ENCODE measurements around the gene PROC.
"Not testable (repeated sequence)": the region's sequence is repeated elsewhere in the genome, so short reads cannot be mapped to it uniquely, and the experiment has no call there.

The PROC gene

DNA sequence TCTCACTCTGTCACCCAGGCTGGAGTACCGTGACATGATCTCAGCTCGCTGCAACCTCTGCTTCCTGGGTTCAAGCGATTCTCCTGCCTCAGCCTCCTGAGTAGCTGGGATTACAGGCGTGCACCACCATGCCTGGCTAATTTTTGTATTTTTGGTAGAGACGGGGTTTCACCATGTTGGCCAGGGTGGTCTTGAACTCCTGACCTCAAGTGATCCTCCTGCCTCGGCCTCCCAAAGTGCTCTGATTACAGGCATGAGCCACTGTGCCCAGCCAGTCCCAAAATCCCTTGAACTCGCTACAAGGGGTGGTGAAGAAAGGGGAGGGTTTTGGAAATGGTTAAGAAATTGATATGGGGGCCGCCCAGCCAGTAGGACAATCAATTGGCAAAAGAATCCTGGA is 34.2 kb downstream of the PROC start:
- intact Hi-C loops (cut with DNase I); DNase-seq: not testable (repeated sequence)

DNA sequence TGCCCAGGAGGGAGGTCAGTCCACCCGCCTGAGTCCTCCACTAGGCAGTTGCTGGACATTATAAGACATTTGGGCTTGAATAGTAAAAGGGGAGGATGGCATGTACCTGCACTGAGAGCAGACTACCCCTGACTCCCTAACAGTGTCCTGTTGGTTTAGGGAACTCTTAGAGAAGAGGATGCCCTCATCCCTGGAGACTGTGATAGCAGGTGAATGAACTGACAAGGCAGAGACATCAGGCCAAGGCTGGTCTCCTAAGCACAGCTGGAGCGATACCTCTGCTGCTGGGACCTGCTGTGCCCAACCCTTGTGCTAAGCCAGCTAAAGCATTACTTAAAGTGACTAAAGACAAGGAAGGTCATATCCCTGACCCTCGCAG is 34.8 kb downstream of the PROC start:
- no peak for DNase-seq
- intact Hi-C loops (cut with DNase I) = no loop called here

DNA sequence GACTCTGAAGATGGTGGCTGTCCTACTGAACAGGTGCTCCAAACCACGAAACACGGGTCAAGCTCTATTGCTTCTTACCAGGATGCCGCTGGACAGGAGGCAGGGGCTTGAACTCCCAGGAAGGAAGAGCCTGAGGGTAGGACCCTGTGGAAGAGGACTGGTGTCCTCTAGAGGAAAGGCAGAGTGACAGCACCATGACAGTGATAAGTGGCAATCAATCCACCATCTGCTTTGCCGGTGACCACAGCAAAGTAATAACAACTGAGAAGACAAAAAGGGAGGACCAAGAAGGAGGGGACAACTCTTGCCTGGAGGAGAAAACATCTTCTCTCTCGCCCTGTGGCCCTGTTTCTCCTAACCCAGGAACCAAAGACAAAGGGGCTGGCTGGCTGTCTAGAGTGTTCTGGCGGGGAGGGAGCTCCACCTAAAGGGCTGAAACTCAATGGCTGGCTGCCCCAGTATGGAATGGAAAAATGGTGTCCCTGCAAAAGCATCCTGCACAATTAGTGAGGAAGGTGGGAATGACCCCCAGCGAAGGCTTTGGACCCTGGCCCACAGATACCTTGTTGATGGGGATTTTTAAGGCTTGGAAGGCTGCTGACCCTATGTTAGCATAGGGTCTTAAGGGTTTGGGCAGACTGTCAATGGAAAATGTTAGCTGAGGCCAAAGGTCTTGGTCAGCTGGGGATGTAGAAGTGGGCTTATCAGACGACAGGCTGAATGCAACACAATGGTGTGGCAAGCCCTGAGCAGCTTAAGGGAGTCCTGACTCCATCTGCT is 35.4 kb downstream of the PROC start:
- no peak for DNase-seq
- intact Hi-C loops (cut with DNase I) = no loop called here

DNA sequence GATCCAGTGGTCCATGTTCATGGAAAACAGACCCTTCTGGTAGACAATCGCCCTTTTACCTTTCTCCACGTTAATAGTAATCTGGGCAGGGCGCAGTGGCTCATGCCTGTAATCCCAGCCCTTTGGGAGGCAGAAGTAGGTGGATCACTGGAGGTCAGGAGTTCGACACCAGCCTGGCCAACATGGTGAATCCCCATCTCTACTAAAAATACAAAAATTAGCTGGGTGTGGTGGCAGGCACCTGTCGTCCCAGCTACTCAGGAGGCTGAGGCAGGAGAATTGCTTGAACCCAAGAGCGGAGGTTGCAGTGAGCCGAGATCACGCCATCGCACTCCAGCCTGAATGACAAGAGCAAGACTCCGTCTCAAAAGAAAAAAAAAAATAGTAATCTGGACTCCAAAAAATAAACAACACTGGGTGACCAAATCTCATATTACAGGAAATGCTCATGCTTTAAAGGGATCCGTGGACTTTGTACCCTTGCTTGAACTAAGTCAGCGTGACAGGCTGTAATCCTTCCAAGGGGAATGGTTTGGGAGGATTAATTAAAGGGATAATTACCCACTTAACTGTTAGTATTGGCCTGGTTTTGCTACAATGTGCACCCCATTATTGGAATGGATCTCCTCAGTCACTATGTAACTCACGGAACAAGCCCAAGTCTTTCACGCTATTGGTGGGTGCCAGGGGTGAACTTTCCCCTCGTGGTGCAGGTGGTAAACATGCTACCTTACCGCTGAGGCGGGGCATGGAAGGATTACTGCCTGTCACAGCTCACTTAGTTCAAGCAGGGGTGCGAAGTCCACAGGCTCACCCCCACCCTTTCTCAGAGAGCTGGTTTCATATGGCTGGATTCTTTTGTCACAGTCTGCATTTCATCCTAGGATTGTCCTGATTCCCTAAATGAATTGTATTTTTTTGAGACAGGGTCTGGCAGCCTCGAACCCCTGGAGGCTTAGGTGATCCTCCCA is 36.7 kb downstream of the PROC start:
- intact Hi-C loops (cut with DNase I) = no loop called here
- no peak for DNase-seq

DNA sequence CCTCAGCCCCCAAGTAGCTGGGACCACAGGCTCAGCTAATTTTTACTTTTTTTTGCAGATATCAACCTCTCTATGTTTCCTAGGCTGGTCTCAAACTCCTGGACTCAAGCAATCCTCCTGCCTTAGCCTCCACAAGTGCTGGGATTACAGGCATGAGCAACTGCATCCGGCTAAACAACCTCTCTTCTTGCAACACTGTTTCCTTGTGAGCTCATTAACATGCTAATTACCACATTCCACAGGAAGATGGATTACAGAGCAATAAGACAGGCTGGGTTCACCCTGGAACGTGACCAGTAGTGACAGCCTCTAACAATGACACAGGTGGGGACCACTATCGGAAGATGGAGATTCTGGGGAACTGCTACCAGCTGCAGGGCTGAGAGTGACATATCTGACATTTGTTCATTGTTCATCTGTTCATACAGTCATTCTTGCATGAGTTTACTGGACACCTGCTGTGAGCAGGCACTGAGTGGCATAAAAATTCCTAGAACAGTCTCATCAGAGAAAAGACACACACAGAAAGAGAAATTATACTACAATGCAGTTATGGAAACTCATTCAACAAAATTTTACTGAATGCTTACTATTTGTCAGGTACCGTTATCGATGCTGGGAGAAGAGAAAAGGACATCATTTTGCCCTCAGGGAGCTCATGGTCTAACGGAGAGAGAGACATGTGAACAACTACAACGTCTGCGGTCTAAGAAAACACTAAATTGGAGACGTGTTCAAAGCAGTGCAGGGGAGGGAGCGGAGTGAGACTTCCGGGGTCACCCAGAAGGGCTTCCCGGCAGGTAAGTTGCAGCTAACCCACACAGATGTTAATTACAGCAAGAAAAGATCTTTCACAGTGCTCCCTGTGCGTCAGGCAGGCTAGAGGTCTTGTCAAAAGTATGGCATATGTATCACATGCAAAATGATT is 37.6 kb downstream of the PROC start:
- DNase-seq = no peak
- intact Hi-C loops (cut with DNase I) = no loop called here

DNA sequence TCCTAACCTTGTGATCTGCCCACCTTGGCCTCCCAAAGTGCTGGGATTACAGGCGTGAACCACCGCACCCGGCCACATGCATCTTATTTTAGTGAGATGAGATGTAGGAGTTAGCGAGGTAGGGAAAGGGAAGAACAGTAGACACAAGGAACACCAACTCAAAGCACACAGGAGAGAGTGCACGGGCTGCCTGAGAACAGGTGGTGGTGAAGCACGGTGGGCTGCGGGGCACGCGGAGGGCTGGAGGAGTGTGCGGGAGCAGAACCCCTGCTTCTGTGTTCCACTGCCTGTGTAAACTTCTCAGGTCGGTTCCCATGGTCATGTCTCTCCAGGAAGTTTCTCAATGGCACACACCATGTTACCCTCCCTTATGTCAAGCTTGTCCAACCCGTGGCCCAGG is 38.7 kb downstream of the PROC start:
- no peak for DNase-seq
- intact Hi-C loops (cut with DNase I) = no loop called here

DNA sequence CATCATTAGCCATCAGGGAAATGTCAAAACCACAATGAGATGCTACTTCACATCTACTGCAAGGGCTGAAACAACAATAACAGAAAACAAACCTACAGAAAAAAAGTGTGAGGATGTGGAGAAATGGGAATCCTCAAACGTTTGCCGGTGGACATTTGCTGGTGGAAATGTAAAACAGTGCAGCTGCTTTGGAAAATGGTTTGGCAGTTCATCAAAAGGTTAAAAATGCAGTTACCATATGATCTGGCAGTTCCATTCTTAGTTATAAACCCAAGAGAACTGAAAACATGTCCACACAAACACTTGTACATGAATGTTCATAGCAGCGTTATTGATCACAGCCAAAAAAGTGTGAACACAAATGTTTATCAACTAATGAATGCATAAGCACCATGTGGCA is 44.2 kb downstream of the PROC start:
- intact Hi-C loops (cut with DNase I) = no loop called here
- DNase-seq = no peak

DNA sequence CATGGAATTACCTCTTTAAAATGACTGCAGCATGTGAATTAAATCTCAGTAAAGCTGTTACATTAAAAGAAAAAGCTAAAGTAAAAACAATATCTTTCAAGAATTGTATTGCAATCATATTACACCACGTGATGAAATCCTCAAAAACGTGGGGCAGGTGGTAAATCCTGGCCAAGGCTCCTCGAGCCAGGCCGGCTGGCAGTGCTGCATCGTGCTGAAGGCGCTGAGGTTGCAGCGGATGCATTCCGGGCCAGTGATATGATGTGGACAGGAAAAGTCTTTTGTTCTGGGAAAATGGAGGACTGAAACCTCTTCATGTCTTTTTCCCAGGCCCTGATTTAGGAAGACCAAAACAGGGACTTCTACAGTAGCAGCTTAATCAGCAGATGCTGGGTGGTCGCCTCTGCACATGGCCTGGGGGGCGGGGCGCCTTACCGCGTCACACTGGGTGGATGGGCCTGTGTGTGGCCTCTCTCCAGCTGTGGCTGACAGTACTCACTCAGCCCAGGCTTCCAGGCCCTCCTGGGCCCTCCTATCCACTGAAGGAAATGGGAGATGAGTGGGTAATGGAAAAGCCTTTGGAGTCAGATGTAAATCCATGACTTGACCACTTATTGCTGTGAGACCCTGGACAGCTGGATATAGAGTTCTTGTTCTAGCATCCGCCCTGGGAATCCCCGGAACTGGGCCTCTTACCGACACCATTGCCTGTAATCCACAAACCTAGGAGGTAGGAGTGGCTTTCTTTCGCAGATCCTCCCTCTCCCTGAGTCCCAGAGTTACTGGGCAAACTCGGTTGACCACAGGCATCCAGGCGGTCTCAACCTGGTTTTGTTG is 45.1 kb downstream of the PROC start:
- intact Hi-C loops (cut with DNase I) = no loop called here
- DNase-seq = no peak

DNA sequence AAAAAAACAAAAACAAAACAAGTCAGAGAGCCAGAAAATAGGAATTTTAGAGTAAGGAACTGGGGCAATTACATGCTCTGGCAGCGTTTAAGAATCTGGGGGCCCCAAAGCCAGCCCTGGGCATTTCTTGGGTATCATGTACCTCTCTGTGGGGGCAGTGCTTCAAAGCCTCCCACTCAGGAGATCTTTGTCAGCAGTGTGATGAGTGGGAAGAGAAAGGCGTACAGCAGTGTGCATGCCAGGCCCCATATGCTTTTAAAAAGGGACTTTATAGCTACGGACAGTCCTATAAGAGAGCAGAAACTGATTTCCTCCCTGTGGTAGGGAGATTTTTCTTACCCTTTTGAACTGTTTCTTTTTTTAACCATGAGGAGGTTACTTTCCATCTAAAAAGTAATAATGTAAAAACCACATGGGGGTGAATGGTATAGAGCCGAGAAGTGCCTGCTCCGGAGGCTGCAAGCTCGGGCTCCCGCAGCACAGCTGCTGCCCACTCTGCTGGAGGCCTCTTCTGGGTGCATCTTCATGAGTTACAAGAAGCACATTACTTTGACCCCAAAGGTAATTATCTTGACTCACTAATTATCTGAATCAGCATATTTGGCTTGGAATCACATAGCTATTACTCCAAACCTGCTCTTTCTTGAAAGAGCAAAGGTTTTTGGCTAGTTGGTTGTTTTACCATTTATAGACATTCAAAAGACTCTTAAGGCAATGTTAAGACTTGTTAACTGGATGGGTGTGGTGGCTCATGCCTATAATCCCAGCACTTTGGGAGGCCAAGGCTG is 46.4 kb downstream of the PROC start:
- no peak for DNase-seq
- intact Hi-C loops (cut with DNase I) = no loop called here

DNA sequence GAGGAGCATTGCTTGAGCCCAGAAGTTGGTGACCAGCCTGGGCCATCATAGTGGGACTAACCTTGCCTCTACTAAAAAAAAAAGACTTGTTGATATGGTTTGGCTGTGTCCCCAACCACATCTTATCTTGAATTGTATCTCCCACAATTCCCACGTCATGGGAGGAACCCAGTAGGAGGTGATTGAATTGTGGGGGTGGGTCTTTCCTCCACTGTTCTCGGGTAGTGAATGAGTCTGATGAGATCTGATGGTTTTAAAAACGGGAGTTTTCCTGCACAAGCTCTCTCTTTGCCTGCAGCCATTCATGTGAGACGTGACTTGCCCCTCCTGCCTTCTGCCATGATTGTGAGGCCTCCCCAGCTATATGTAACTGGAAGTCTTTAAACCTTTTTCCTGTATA is 47.0 kb downstream of the PROC start:
- intact Hi-C loops (cut with DNase I) = no loop called here
- DNase-seq = no peak

DNA sequence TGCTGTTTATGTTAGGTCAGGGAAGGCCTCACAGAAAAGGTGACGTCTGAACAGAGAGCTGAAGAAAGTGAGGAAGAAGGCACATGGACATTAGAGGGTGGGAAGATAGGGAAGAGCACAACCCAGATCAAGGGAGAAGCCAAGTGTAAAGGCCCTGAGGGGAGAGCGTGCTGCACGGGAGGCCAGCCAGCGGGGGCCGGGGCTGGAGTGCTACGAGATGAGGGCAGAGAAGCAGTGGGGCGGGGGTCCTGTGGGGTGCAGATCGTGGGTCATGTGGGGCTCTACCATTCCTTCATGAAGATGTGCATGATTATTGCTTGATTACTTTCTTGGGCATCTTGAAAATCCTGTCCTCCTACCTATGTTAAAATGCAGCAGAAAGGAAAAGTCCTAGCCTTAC is 50.8 kb downstream of the PROC start:
- intact Hi-C loops (cut with DNase I) = no loop called here
- no peak for DNase-seq

DNA sequence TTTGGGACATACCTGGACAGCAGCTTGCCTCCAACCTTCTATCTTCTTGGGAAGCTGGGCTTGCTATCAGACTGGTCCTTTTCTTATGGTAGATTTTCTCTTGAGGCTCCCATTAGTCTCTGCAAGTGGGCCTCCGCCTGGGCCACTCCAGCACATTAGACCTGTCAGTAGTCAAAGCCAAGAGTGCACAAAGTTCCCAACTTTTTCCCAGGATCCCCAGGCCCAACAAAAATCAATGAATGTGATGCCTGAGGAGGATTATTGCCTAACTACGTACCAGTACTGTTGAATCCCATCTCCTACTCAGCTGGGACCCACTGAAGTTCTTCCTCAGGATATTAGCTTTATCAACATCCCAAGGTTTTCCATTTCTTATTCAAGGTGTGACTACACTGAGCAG is 51.7 kb downstream of the PROC start:
- DNase-seq = no peak
- intact Hi-C loops (cut with DNase I) = no loop called here

DNA sequence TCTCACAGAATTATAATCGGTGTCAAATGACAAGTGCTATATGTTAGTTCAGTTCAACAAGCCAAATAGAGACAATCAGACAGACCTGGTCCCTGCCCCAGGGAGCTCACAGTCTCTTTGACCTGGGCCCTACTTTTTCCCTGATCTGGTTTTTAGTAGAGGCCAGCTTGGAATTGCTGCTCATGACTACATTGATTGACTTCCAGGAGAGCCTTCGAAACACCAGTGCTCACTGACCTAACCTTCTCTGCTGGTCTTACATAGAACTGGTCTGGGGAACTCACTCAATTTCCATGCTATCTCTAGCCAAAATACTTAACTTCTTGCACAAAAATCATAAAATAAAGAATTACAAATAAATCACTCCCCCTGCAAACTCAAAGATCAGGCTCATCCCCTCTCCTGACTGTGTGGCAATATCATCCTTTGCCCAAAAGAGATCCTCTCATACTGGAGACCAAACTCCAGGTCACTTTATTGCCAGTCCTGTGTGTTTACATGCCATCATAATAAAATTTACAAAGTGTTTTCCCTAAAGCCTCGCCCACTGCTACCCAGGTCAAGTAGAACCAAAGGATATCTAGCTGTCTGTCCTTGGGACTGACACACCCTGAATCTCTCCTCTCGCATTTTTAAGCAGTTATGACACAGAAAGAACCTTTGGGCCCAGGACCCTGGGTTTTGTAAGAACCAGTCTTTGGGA is 53.2 kb downstream of the PROC start:
- no peak for DNase-seq
- intact Hi-C loops (cut with DNase I) = no loop called here

DNA sequence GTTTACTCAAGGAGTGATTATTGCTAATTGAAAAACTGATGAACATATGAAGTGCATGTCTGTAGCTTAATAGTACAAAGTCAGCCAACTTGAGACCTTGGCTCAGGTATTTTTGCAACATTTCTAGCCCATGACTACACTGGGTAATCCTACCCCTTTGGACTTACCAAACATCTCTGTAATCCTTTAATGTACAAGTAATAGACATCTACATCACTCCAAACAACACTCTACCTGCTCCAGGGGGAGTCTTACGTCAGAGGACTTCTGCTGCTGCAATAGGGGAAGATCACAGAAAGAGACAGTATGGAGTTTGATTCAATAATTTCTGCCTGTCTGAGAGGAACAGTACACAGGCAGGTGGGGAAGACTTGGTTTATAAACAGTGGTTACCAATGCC is 54.0 kb downstream of the PROC start:
- intact Hi-C loops (cut with DNase I) = no loop called here
- no peak for DNase-seq

DNA sequence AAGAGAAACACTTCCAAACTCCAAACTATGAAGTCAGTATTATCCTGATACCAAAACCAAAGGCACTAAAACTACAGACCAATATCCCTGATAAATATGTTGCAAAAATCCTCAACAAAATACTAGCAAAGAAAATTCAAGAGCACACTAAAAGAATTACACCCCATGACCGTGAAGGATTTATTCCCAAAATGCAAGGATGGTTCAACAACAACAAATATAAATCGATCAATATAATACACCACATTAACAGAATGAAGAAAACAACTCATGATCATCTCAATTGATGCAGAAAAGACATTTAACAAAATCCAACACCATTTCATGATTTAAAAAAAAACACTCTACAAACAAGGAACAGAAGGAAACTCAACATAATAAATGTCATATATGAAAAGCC is 57.6 kb downstream of the PROC start:
- intact Hi-C loops (cut with DNase I) = no loop called here
- DNase-seq = no peak

All from posterior cingulate gyrus (tissue), 11 donors.